Measurements from ENCODE around the gene STAC. TPM values are rescaled to one million over a fixed set of nuclear protein-coding genes. Genes with fewer than 3 reads are reported as not detected.

Gene STAC
- total RNA-seq, 1 experiment from 2014 or later = not detected

- H3K4me1 ChIP-seq = no peaks in the 10 kb centered on the region
- ChIA-PET POLR2A (no interaction called here), CTCF (no interaction called here)
- H3K4me3 Mint-ChIP-seq (ENCODE audit: unreplicated experiment) = no peak overlapping the region
- no peaks in the 10 kb centered on the region for H3K27me3 ChIP-seq (replicated peaks; ENCODE audit: control insufficient read depth, insufficient read depth, low read length)
- H3K36me3 ChIP-seq (ENCODE audit: control insufficient read depth, insufficient read depth, low read length) = no peaks in the 10 kb centered on the region
- no peaks in the 10 kb centered on the region for H3K36me3 Mint-ChIP-seq (ENCODE audit: insufficient read depth, unreplicated experiment)
- peaks cover 2% of the 10 kb centered on the region for H3K27me3 Mint-ChIP-seq (ENCODE audit: insufficient read depth, unreplicated experiment)
- H3K4me1 Mint-ChIP-seq (ENCODE audit: low read depth, unreplicated experiment) = no peaks in the 10 kb centered on the region
- TF ChIP-seq CTCF (IDR thresholded peaks at IDR 0.05; ENCODE audit: insufficient read depth in 1 of 2, low read depth in 1 of 2, low read length in 1 of 2, severe bottlenecking in 1 of 2, unreplicated experiment in 1 of 2) = no peak
- H3K9me3 Mint-ChIP-seq (ENCODE audit: unreplicated experiment) = no peaks in the 10 kb centered on the region
- intact Hi-C loops (cut with micrococcal nuclease; ENCODE audit: unreplicated experiment) = no loop called here
- BruUV-seq (replicated peaks) = no TSS peak
- H3K9me3 ChIP-seq = no peaks in the 10 kb centered on the region
- no peak overlapping the region for H3K27ac Mint-ChIP-seq (ENCODE audit: unreplicated experiment)
- no peak overlapping the region for H3K4me3 ChIP-seq (ENCODE audit: low read depth, low read length)
- no peak for DNase-seq
Observed at GRCh38 chr3:36520241-36521006, 140.1 kb downstream of the STAC start.

- Histone ChIP-seq H3K4me3 (ENCODE audit: low read depth, low read length) (no peak overlapping the region), H3K27me3 (replicated peaks; ENCODE audit: control insufficient read depth, insufficient read depth, low read length) (no peaks in the 10 kb centered on the region), H3K36me3 (ENCODE audit: control insufficient read depth, insufficient read depth, low read length) (no peaks in the 10 kb centered on the region), H3K4me1 (no peaks in the 10 kb centered on the region), H3K9me3 (no peaks in the 10 kb centered on the region)
- Mint-ChIP-seq H3K27me3 (ENCODE audit: insufficient read depth, unreplicated experiment) (peaks cover 2% of the 10 kb centered on the region), H3K27ac (ENCODE audit: unreplicated experiment) (no peak overlapping the region), H3K9me3 (ENCODE audit: unreplicated experiment) (no peaks in the 10 kb centered on the region), H3K4me1 (ENCODE audit: low read depth, unreplicated experiment) (no peaks in the 10 kb centered on the region), H3K4me3 (ENCODE audit: unreplicated experiment) (no peak overlapping the region), H3K36me3 (ENCODE audit: insufficient read depth, unreplicated experiment) (no peaks in the 10 kb centered on the region)
- TF ChIP-seq CTCF (IDR thresholded peaks at IDR 0.05; ENCODE audit: insufficient read depth in 1 of 2, low read depth in 1 of 2, low read length in 1 of 2, severe bottlenecking in 1 of 2, unreplicated experiment in 1 of 2) = no peak
- intact Hi-C loops (cut with micrococcal nuclease; ENCODE audit: unreplicated experiment) = no loop called here
- ChIA-PET CTCF (no interaction called here), POLR2A (no interaction called here)
- no TSS peak for BruUV-seq (replicated peaks)
- no peak for DNase-seq
Observed at GRCh38 chr3:36521007-36521379, 140.7 kb downstream of the STAC start.

GRCh38 chr3:36524560-36524959, 144.3 kb downstream of the STAC start:
- no peaks in the 10 kb centered on the region for H3K27me3 ChIP-seq (replicated peaks; ENCODE audit: control insufficient read depth, insufficient read depth, low read length)
- Mint-ChIP-seq H3K9me3 (ENCODE audit: unreplicated experiment) (peaks cover 11% of the 10 kb centered on the region), H3K27me3 (ENCODE audit: insufficient read depth, unreplicated experiment) (peaks cover 12% of the 10 kb centered on the region), H3K36me3 (ENCODE audit: insufficient read depth, unreplicated experiment) (no peaks in the 10 kb centered on the region), H3K27ac (ENCODE audit: unreplicated experiment) (no peak overlapping the region), H3K4me3 (ENCODE audit: unreplicated experiment) (no peak overlapping the region), H3K4me1 (ENCODE audit: low read depth, unreplicated experiment) (no peaks in the 10 kb centered on the region)
- POLR2A ChIA-PET = no interaction called here
- TF ChIP-seq CTCF (IDR thresholded peaks at IDR 0.05; ENCODE audit: insufficient read depth in 1 of 2, low read depth in 1 of 2, low read length in 1 of 2, severe bottlenecking in 1 of 2, unreplicated experiment in 1 of 2) = no peak
- no peaks in the 10 kb centered on the region for H3K9me3 ChIP-seq
- no peak overlapping the region for H3K4me3 ChIP-seq (ENCODE audit: low read depth, low read length)
- CTCF ChIA-PET = no interaction called here
- no peaks in the 10 kb centered on the region for H3K4me1 ChIP-seq
- no peaks in the 10 kb centered on the region for H3K36me3 ChIP-seq (ENCODE audit: control insufficient read depth, insufficient read depth, low read length)
- DNase-seq = no peak
- no TSS peak for BruUV-seq (replicated peaks)
- intact Hi-C loops (cut with micrococcal nuclease; ENCODE audit: unreplicated experiment) = no loop called here

Data from Caco-2 (cell line).